Colonic mucosa (tissue), 4 donors: Measurements from ENCODE around the gene HSH2D. TPM values are rescaled to one million over a fixed set of nuclear protein-coding genes. Genes with fewer than 3 reads are reported as not detected.

ENCODE experiments used
- DNase-seq: peaks from one replicate; pipeline ENCODE4 v3.0.0-alpha.2; 2020
- H3K27ac ChIP-seq: fragments of 200-600 bp; one replicate; pipeline ENCODE4 v1.8.0; 2021
- H3K27me3 ChIP-seq: fragments of 200-600 bp; one replicate; pipeline ENCODE4 v1.8.0; 2021
- H3K36me3 ChIP-seq: fragments of 200-600 bp; one replicate; pipeline ENCODE4 v1.8.0; 2021
- H3K4me1 ChIP-seq: fragments of 200-600 bp; one replicate; pipeline ENCODE4 v1.8.0; 2021; ENCODE audit warnings: mild to moderate bottlenecking
- H3K4me3 ChIP-seq: fragments of 200-600 bp; one replicate; pipeline ENCODE4 v1.8.0; 2021
- H3K9ac ChIP-seq, 2 donors: one replicate each; pipeline ENCODE4 v1.7.0; 2013; ENCODE audit warnings: control low read depth in 2 of 2, low read depth in 2 of 2, low read length in 2 of 2
- H3K9me3 ChIP-seq: fragments of 200-600 bp; one replicate; pipeline ENCODE4 v1.8.0; 2021
- CTCF ChIP-seq: fragments of 200-600 bp; IDR thresholded peaks from one replicate; pipeline ENCODE4 v1.8.0; 2022; ENCODE audit warnings: antibody characterized with exemption, mild to moderate bottlenecking
- intact Hi-C: fragments of 100-400 bp; cut with DNase I; formaldehyde crosslinking; loops from one replicate; pipeline ENCODE4 v1.14.1; 2022
- total RNA-seq, 2 donors: library from RNA; stranded (reverse); fragmentation: NEBNext Ultra II Directional in 1 of 2; extraction: Animal tissue kit (Norgen Biotek cat#: 25700) in 1 of 2; gene quantifications; one replicate each; pipeline ENCODE4 v1.2.1, GENCODE V29; 2021
- donor health status: healthy.
- donor health status: DM: no; HTN: no; CAD: no.
- donor health status: DM: no; HTN: no; CAD: no.

Gene HSH2D
- total RNA-seq, 2 donors from 2014 or later: 13.5 to 14.0 TPM

GRCh38 chr19:16134510-16134909, 9.0 kb upstream of the HSH2D start:
- no peak for TF ChIP-seq CTCF
- no peak overlapping the region for H3K4me3 ChIP-seq
- no peaks in the 10 kb centered on the region for H3K9me3 ChIP-seq
- H3K27ac ChIP-seq: no peak overlapping the region
- H3K9ac ChIP-seq: no peak overlapping the region
- intact Hi-C loops: no loop called here
- H3K36me3 ChIP-seq: peaks cover 21% of the 10 kb centered on the region
- H3K4me1 ChIP-seq: no peaks in the 10 kb centered on the region
- DNase-seq: no peak
- H3K27me3 ChIP-seq: no peaks in the 10 kb centered on the region

- Histone ChIP-seq H3K27ac (no peak overlapping the region), H3K27me3 (no peaks in the 10 kb centered on the region), H3K4me3 (no peak overlapping the region), H3K4me1 (no peaks in the 10 kb centered on the region), H3K9me3 (no peaks in the 10 kb centered on the region), H3K9ac (no peak overlapping the region), H3K36me3 (peaks cover 11% of the 10 kb centered on the region)
- no peak for TF ChIP-seq CTCF
- intact Hi-C loops: no loop called here
- no peak for DNase-seq
Observed at GRCh38 chr19:16135430-16136127, 7.9 kb upstream of the HSH2D start.

GRCh38 chr19:16136185-16136999, 7.1 kb upstream of the HSH2D start:
- H3K9me3 ChIP-seq: no peaks in the 10 kb centered on the region
- TF ChIP-seq CTCF: no peak
- no peak for DNase-seq
- H3K4me1 ChIP-seq: no peaks in the 10 kb centered on the region
- H3K36me3 ChIP-seq: peaks cover 11% of the 10 kb centered on the region
- no peak overlapping the region for H3K27ac ChIP-seq
- no peaks in the 10 kb centered on the region for H3K27me3 ChIP-seq
- H3K4me3 ChIP-seq: no peak overlapping the region
- intact Hi-C loops: no loop called here
- no peak overlapping the region for H3K9ac ChIP-seq

GRCh38 chr19:16139752-16140151, 3.7 kb upstream of the HSH2D start:
- no peak overlapping the region for H3K4me3 ChIP-seq
- H3K9me3 ChIP-seq: no peaks in the 10 kb centered on the region
- no peak for DNase-seq
- no peaks in the 10 kb centered on the region for H3K4me1 ChIP-seq
- TF ChIP-seq CTCF: no peak
- intact Hi-C loops: no loop called here
- H3K27ac ChIP-seq: no peak overlapping the region
- H3K36me3 ChIP-seq: no peaks in the 10 kb centered on the region
- no peak overlapping the region for H3K9ac ChIP-seq
- H3K27me3 ChIP-seq: no peaks in the 10 kb centered on the region

- Histone ChIP-seq H3K9ac (no peak overlapping the region), H3K4me3 (no peak overlapping the region), H3K27me3 (no peaks in the 10 kb centered on the region), H3K36me3 (no peaks in the 10 kb centered on the region), H3K4me1 (no peaks in the 10 kb centered on the region), H3K9me3 (no peaks in the 10 kb centered on the region), H3K27ac (no peak overlapping the region)
- DNase-seq: no peak
- intact Hi-C loops: no loop called here
- no peak for TF ChIP-seq CTCF
Observed at GRCh38 chr19:16141043-16141442, 2.4 kb upstream of the HSH2D start.
